ENCODE data around the gene PABPN1.

DNA sequence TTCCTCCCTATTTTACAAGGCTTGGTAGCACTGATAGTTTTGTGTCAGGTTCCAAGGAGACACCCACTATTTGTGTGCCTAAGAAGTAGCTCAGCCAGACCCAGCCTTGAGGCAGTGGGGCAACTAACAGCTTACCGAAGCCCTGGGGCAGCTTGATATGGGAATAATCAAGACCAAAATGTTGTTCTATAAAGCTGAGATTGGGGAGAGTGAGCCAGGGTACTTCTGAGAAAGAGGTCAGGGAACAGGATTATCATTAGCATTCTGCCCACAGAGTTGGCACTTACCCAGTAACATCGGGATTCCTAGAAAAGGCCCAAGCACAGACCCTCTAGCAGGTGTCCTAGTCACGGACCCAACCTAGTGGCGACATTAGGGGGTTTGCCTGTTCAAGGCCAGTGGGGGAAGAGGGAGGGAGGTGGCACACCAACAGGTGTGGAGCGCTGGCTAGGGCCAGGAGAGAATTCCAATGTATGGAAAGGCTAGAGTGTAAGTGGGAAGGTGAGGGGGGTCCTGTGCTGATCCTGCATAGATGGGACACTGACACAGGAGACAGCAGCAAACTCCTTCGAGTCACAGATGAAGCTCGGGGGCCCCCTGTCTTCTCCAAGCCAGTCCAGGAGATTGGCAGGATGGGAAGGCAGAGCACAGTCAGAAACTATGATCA, 23.5 kb upstream of the PABPN1 start:
- TF ChIP-seq, protein P1, sequence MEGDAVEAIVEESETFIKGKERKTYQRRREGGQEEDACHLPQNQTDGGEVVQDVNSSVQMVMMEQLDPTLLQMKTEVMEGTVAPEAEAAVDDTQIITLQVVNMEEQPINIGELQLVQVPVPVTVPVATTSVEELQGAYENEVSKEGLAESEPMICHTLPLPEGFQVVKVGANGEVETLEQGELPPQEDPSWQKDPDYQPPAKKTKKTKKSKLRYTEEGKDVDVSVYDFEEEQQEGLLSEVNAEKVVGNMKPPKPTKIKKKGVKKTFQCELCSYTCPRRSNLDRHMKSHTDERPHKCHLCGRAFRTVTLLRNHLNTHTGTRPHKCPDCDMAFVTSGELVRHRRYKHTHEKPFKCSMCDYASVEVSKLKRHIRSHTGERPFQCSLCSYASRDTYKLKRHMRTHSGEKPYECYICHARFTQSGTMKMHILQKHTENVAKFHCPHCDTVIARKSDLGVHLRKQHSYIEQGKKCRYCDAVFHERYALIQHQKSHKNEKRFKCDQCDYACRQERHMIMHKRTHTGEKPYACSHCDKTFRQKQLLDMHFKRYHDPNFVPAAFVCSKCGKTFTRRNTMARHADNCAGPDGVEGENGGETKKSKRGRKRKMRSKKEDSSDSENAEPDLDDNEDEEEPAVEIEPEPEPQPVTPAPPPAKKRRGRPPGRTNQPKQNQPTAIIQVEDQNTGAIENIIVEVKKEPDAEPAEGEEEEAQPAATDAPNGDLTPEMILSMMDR (IDR thresholded peaks at IDR 0.05; ENCODE audit: low read length): no peak
- TF ChIP-seq EZH2 (IDR thresholded peaks at IDR 0.05; ENCODE audit: borderline replicate concordance, low read length): no peak

Measured in OCI-LY1 (cell line).